Stimulated activated CD8-positive, alpha-beta memory T cell treated with anti-CD3 and anti-CD28 coated beads, Interleukin-15, amount 100 ng/mL, for 4 hours (primary cell): Measurements from ENCODE around the gene ERVV-1.
"Not testable (repeated sequence)": the region's sequence is repeated elsewhere in the genome, so short reads cannot be mapped to it uniquely, and the experiment has no call there.

ENCODE experiments used
- DNase-seq, 2 donors: peaks; one replicate each; pipeline ENCODE4 v3.0.0-alpha.2; 2020; ENCODE audit warnings: low read depth in 2 of 2

ERVV-1 gene

DNA sequence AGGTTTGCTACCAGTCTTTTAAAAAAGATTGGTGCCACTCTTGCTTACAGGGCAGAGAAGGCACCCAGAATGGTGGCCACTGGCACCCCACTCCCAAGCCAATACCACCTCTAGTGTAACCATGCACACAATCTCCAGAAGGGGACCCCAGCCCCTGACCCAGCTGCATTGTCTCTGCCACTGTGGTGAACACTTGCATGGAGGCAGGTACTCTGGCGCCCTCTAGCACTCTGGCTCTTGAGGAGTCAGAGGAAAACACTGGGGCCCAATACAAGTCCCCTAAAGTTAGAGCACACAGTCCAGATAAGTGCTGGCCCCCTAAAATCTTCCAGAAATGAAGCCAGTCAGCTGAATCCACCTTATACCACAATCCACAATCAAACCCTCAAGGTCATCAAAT, 6.0 kb downstream of the ERVV-1 start:
- DNase-seq = no peak

- DNase-seq = not testable (repeated sequence)
These were observed 14.6 kb downstream of the ERVV-1 start for GRCh38 chr19:53028306-53028705.

DNA sequence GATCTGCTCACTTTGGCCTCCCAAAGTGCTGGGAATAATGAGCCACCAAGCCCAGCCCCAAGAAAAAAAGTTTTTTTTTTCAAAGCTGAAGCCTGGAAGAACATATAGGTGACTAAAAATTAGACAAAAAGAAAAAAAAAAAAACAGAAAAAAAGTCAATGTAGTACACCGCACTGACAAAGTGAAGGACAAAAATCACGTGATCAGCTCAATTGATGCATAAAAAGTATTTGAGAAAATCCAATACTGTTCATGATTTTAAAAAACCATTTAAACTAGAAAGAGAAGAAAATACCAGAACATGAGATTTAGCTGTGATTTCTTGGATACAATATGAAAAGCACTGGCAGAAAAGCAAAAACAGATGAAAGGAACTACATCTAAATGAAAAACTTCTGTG, 20.3 kb downstream of the ERVV-1 start:
- DNase-seq = no peak

DNA sequence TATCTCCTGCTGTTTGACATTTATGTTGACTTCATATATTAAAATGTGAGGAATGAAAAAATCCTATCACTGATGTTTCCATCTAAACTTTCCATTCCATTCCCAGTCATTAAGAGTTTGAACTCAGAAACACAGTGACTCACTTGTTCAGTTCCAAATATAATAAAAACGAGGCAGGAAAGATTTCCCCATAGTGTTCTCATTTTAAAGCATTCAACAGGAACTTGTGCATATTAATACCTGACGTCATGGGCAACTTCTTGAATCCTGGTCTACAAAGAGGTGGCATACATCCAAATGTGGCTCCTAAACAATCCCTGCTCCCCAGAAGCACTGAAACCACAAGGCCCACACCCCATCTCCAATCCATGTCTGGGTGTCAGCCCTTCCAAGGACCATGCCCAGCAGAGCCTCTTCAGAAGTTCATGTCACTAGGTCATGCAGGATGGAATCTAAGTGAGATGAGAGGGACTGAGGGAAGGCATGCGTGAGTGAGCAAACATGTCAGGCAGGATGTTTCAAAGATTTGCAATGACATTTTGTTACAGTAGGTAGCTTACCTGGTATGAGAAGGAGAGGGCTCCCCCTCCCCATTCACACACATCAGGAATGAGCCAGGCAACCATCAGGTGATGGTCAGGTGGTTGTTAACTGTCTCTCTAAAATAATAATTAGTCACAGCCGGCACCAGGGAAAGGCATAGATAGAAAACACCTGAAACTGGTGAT, 21.4 kb downstream of the ERVV-1 start:
- no peak for DNase-seq

DNA sequence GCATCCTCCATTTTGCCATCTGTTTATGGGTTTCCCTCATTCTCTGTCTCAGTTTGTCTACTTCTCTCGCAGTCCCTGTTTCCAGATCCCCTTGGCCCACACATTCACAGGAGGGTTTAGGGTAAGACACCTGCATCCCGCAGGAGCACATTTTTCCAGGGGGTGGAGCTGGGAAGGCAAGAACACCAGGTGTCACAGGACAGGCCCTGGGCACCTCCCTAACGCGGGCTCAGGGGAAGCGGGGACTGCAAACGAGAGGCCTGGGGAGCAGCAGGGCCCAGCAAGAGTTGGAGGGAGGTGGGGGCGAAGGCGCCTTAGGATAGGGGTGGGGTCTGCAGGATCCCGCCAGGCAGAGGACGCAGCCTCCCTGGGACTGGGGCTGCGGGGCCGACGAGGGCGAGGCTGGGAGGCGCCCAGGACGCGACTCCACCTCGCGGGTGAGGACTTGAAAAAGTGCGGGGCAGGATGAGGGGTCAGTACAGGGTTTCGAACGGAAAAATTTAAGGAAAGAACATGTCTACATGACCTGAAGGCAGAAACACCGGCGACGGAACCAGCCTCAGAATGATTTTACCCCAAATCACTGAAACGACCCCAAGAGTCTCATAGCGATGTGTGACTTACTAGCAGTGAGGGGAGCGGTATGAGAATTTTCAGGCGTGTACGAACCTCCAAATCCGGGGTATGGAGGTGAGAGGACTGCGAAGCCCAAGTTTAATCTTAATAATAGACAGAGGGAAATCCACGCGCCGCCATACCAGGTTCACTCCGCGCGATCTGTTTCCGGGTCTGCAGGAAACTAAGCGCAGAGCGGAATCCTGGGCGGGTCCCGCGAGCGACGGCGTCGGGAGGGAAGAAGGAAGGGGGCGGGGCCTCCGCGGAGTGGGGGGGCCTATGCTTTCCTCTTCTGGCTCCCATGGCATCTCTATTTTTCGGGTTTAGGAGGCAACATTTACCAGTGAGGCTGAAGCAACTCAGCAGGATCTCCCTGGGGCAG, 23.7 kb downstream of the ERVV-1 start:
- no peak for DNase-seq

DNA sequence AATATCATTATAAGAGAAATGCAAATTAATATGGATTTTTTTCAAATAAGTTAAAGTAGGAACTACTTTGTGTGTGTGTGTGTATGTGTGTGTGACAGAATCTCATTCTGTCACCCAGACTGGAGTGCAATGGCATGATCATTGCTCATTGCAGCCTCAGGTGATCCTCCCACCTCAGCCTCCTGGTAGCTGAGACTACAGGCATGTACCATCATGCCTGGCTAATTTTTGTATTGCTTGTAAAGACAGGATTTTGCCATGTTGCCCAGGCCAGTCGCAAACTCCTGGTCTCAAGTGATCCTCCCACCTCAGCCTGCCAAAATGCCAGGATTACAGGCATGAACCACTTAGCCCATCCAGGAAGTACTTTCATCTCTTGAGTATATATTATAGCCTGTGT, 27.6 kb downstream of the ERVV-1 start:
- no peak for DNase-seq

- DNase-seq = no peak
These were observed 31.8 kb downstream of the ERVV-1 start for GRCh38 chr19:53045536-53045935.

DNA sequence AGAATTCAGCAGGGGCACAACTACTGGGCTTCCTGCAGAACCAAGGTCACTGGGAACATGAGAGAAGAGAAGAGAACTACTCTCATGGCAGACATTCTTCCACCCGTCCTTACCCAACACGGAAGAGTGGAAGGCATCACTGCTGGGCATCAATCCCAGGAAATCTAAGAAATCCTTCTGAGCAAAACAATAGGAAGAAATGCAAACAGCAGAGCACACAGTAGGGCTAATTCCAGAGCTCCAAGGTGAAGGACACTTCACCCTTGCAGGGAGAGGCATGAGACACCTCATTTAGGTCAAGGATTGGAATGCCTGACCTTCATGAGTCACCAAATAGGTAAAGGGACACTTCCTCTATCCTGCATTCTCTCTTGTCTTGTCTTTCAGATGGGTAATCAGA, 33.7 kb downstream of the ERVV-1 start:
- DNase-seq = no peak

DNA sequence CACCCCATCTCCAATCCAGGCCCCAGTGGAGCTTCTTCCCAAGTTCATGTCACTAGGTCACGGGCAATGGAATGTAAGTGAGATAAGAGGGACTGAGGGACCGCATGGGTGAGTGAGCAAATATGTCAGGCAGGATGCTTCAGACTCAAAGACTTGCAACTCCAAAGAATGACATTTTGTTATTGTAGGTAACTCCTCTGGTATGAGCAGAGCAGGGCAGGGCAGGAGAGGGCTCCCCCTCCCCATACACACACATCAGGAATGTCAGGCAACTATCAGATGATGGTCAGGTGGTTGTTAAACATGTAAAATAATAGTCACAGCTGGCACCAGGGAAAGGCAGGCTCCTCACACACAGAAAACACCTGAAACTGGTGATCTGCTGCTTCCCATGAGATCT, 41.4 kb downstream of the ERVV-1 start:
- DNase-seq = no peak

DNA sequence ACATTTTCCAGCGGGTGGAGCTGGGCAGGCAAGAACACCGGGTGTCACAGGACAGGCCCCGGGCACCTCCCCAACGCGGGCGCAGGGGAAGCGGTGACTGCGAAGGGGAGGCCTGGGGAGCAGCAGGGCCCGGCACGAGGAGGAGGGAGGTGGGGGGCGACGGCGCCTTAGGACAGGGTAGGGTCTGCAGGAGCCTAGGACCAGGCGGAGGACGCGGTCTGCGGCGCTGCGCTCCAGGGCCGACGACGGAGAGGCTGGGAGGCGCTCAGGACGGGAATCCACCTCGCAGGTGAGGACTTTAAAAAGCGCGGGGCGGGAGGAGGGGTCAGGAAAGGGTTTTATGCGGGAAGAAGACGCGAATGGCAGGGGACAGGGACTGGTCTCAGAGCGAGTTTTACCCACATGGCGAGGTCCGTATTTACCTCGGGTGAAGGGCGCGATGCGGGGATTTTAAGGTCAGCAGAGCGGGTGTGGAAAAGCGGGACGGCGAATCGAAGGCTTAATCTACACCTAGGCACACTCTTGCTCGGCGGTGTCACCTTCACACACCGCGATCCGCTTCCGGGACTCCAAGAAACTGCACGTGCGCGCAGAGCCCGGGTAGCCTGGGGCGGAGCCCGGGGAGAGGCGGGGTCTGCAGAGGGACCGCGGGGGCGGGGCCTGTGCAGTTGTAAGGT, 44.3 kb downstream of the ERVV-1 start:
- no peak for DNase-seq
